Measurements from ENCODE around the gene MYO1G. TPM values are rescaled to one million over a fixed set of nuclear protein-coding genes. Genes with fewer than 3 reads are reported as not detected.

MYO1G gene
- total RNA-seq, 1 experiment from 2014 or later, result 0.57 TPM

GRCh38 chr7:44969049-44969700, 9.6 kb downstream of the MYO1G start:
- no peaks in the 10 kb centered on the region for H3K27me3 ChIP-seq (ENCODE audit: insufficient read depth, low read length)
- no peak overlapping the region for H2BK5ac ChIP-seq (ENCODE audit: insufficient read length, low read length)
- no peak overlapping the region for H2BK12ac ChIP-seq (ENCODE audit: insufficient read length, low read depth, low read length)
- no peak overlapping the region for H4K91ac ChIP-seq (ENCODE audit: insufficient read length, low read depth, low read length)
- no peak overlapping the region for H3K18ac ChIP-seq (ENCODE audit: insufficient read length, low read depth, low read length)
- peaks cover under 1% of the 10 kb centered on the region for H3K27me3 Mint-ChIP-seq (ENCODE audit: low read depth)
- no peak overlapping the region for H3K56ac ChIP-seq (ENCODE audit: insufficient read length, low read depth, low read length)
- no peaks in the 10 kb centered on the region for H3K9me3 ChIP-seq (ENCODE audit: control insufficient read depth, low read depth, low read length)
- H3K27ac Mint-ChIP-seq, result no peak overlapping the region; a peak in 1 of 7 replicates
- no peak overlapping the region; a peak in 1 of 5 replicates for H3K4me3 Mint-ChIP-seq
- H3K23ac ChIP-seq (ENCODE audit: insufficient read length, low read depth, low read length), result no peak overlapping the region
- no peak overlapping the region for H4K8ac ChIP-seq (replicated peaks; ENCODE audit: insufficient read length, low read depth, low read length)
- no peak overlapping the region for H2BK15ac ChIP-seq (ENCODE audit: low read depth, low read length)
- no CpG with 5 or more reads among the region's 11 CpGs for WGBS (ENCODE audit: extremely low coverage, insufficient read length, low lambda C conversion rate)
- H3K27ac ChIP-seq (ENCODE audit: insufficient read length, low read depth, low read length), result no peak overlapping the region
- no peaks in the 10 kb centered on the region for H3K79me1 ChIP-seq (ENCODE audit: insufficient read depth, low read depth, low read length, poor library complexity, severe bottlenecking)
- no peaks in the 10 kb centered on the region for H3K23me2 ChIP-seq (ENCODE audit: insufficient read length, low read depth, low read length, poor library complexity, severe bottlenecking)
- no peaks in the 10 kb centered on the region for H3K79me2 ChIP-seq (ENCODE audit: insufficient read depth, low read length)
- no peaks in the 10 kb centered on the region for H3K4me1 ChIP-seq (ENCODE audit: insufficient read depth, low read length)
- TF ChIP-seq, protein P1, sequence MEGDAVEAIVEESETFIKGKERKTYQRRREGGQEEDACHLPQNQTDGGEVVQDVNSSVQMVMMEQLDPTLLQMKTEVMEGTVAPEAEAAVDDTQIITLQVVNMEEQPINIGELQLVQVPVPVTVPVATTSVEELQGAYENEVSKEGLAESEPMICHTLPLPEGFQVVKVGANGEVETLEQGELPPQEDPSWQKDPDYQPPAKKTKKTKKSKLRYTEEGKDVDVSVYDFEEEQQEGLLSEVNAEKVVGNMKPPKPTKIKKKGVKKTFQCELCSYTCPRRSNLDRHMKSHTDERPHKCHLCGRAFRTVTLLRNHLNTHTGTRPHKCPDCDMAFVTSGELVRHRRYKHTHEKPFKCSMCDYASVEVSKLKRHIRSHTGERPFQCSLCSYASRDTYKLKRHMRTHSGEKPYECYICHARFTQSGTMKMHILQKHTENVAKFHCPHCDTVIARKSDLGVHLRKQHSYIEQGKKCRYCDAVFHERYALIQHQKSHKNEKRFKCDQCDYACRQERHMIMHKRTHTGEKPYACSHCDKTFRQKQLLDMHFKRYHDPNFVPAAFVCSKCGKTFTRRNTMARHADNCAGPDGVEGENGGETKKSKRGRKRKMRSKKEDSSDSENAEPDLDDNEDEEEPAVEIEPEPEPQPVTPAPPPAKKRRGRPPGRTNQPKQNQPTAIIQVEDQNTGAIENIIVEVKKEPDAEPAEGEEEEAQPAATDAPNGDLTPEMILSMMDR (conservative IDR thresholded peaks at IDR 0.05), result no peak
- H2AFZ ChIP-seq (ENCODE audit: low read length), result no peak overlapping the region
- no peak overlapping the region for H3K4me2 ChIP-seq (ENCODE audit: insufficient read depth, insufficient read length, low read length)
- H3K4ac ChIP-seq (ENCODE audit: low read depth, low read length), result no peak overlapping the region
- no peaks in the 10 kb centered on the region for H3K9me3 Mint-ChIP-seq
- H2AK5ac ChIP-seq (ENCODE audit: insufficient read length, low read length), result no peak overlapping the region
- no peak for DNase-seq
- H4K5ac ChIP-seq (ENCODE audit: insufficient read length, low read depth, low read length), result no peak overlapping the region
- no peaks in the 10 kb centered on the region for H4K20me1 ChIP-seq (ENCODE audit: control insufficient read depth, insufficient read depth, insufficient read length)
- H2BK20ac ChIP-seq (ENCODE audit: low read depth, low read length, poor library complexity, severe bottlenecking), result no peak overlapping the region
- no peak overlapping the region for H3T11ph ChIP-seq (ENCODE audit: low read length)
- no peaks in the 10 kb centered on the region; a peak in 1 of 7 replicates for H3K36me3 Mint-ChIP-seq (ENCODE audit: insufficient read depth in 1 of 3, low read depth in 3 of 3)
- H2BK120ac ChIP-seq (ENCODE audit: low read depth, low read length, poor library complexity, severe bottlenecking), result no peak overlapping the region
- H3K4me1 Mint-ChIP-seq, result peaks cover 0 to 5% of the 10 kb centered on the region in 2 experiments; a peak in 3 of 4 replicates
- no peak overlapping the region for H3K9ac ChIP-seq (ENCODE audit: extremely low read depth, insufficient read length, low read length)
- no peak overlapping the region for H3K14ac ChIP-seq (ENCODE audit: insufficient read depth, low read length)

Data from H9 (cell line).